Epithelial cell of esophagus (primary cell): ENCODE results near the gene NCSTN.

Experiments
- DNase-seq: peaks from one replicate; pipeline ENCODE4 v3.0.0; 2010; ENCODE audit warnings: low read depth
- H3K4me3 ChIP-seq: 2 replicates; pipeline ENCODE4 v1.5.1; 2011; ENCODE audit warnings: mild to moderate bottlenecking, low read length, control low read depth
- CTCF ChIP-seq: IDR thresholded peaks from 2 replicates; pipeline ENCODE4 v1.5.1; 2011; ENCODE audit warnings: low read depth, mild to moderate bottlenecking, low read length, control low read depth, inconsistent platforms; ENCODE audit not compliant: insufficient read depth; ENCODE audit errors: missing control alignments

NCSTN gene

GRCh38 chr1:160346463-160346862, 3.3 kb downstream of the NCSTN start:
- DNase-seq, result no peak
- no peak overlapping the region for H3K4me3 ChIP-seq
- no peak for TF ChIP-seq CTCF

- no peak overlapping the region for H3K4me3 ChIP-seq
- no peak for DNase-seq
- TF ChIP-seq CTCF, result no peak
These were observed 3.8 kb downstream of the NCSTN start for GRCh38 chr1:160346958-160347357.

GRCh38 chr1:160351629-160352028, 8.4 kb downstream of the NCSTN start:
- TF ChIP-seq CTCF, result no peak
- H3K4me3 ChIP-seq, result no peak overlapping the region
- DNase-seq, result no peak

- no peak overlapping the region for H3K4me3 ChIP-seq
- DNase-seq, result no peak
- no peak for TF ChIP-seq CTCF
These were observed 9.4 kb downstream of the NCSTN start for GRCh38 chr1:160352555-160352954.

- H3K4me3 ChIP-seq, result no peak overlapping the region
- TF ChIP-seq CTCF, result no peak
- DNase-seq, result peak; percentile 45
These were observed 10.0 kb downstream of the NCSTN start for GRCh38 chr1:160353223-160353622.

GRCh38 chr1:160354388-160354985, 11.3 kb downstream of the NCSTN start:
- DNase-seq, result peak; percentile 57
- no peak overlapping the region for H3K4me3 ChIP-seq
- TF ChIP-seq CTCF, result peak; percentile 73

GRCh38 chr1:160357286-160358002, 14.3 kb downstream of the NCSTN start:
- no peak for TF ChIP-seq CTCF
- DNase-seq, result no peak
- H3K4me3 ChIP-seq, result no peak overlapping the region
